PC-9 (cell line): ENCODE measurements around the gene SLMAP.

Source experiments
- EZH2 ChIP-seq: fragments of 200-600 bp; sonication (generic); IDR thresholded peaks from 2 replicates; pipeline ENCODE4 v1.8.0; 2017; ENCODE audit warnings: antibody characterized with exemption, low read depth
- TF ChIP-seq, protein P1 (sequence below): fragments of 200-600 bp; sonication (generic); conservative IDR thresholded peaks from 2 replicates; pipeline ENCODE4 v1.6.1; 2017; ENCODE audit warnings: mixed run types, antibody characterized with exemption, mild to moderate bottlenecking, moderate library complexity

- TF ChIP-seq, protein P1, sequence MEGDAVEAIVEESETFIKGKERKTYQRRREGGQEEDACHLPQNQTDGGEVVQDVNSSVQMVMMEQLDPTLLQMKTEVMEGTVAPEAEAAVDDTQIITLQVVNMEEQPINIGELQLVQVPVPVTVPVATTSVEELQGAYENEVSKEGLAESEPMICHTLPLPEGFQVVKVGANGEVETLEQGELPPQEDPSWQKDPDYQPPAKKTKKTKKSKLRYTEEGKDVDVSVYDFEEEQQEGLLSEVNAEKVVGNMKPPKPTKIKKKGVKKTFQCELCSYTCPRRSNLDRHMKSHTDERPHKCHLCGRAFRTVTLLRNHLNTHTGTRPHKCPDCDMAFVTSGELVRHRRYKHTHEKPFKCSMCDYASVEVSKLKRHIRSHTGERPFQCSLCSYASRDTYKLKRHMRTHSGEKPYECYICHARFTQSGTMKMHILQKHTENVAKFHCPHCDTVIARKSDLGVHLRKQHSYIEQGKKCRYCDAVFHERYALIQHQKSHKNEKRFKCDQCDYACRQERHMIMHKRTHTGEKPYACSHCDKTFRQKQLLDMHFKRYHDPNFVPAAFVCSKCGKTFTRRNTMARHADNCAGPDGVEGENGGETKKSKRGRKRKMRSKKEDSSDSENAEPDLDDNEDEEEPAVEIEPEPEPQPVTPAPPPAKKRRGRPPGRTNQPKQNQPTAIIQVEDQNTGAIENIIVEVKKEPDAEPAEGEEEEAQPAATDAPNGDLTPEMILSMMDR = no peak
- TF ChIP-seq EZH2 = no peak
Measured at GRCh38 chr3:57740027-57740426, 16.1 kb upstream of the SLMAP start.
